Measurements from ENCODE around the gene SAMD4A.

DNA sequence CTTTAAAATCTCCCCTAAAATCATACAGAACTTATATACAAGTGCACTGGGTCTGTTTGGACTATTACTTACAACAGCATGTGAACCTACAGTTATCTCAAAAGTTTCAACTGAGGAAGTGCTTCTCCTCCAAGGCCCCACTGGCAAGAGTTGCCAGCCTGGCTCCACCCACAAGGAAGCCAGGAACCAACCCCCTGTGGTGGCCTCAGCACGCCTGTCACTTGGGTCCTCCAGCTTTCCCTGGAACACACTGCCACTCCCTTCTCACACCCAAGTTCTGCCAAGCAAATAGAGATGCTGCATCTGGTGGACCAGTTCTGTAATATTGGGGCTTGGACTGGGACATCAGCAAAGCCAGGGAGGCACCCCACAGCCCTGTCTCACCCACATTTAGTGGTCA lies 220.3 kb downstream of the SAMD4A start:
- TF ChIP-seq, protein P1, sequence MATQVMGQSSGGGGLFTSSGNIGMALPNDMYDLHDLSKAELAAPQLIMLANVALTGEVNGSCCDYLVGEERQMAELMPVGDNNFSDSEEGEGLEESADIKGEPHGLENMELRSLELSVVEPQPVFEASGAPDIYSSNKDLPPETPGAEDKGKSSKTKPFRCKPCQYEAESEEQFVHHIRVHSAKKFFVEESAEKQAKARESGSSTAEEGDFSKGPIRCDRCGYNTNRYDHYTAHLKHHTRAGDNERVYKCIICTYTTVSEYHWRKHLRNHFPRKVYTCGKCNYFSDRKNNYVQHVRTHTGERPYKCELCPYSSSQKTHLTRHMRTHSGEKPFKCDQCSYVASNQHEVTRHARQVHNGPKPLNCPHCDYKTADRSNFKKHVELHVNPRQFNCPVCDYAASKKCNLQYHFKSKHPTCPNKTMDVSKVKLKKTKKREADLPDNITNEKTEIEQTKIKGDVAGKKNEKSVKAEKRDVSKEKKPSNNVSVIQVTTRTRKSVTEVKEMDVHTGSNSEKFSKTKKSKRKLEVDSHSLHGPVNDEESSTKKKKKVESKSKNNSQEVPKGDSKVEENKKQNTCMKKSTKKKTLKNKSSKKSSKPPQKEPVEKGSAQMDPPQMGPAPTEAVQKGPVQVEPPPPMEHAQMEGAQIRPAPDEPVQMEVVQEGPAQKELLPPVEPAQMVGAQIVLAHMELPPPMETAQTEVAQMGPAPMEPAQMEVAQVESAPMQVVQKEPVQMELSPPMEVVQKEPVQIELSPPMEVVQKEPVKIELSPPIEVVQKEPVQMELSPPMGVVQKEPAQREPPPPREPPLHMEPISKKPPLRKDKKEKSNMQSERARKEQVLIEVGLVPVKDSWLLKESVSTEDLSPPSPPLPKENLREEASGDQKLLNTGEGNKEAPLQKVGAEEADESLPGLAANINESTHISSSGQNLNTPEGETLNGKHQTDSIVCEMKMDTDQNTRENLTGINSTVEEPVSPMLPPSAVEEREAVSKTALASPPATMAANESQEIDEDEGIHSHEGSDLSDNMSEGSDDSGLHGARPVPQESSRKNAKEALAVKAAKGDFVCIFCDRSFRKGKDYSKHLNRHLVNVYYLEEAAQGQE (IDR thresholded peaks at IDR 0.05; ENCODE audit: low read depth): no peak
- no peak for TF ChIP-seq EP300 (IDR thresholded peaks at IDR 0.05; ENCODE audit: borderline replicate concordance)
- TF ChIP-seq YY1 (IDR thresholded peaks at IDR 0.05; ENCODE audit: low read depth): no peak
- no peak for TF ChIP-seq CEBPB (IDR thresholded peaks at IDR 0.05)
- TF ChIP-seq RAD21 (IDR thresholded peaks at IDR 0.05; ENCODE audit: low read depth): no peak

Measured in Ishikawa (cell line).